HG03521 (cell line): ENCODE data around the gene COA8.
A peak's percentile ranks its signal among the peaks of the same experiment; 100 is the strongest.

Experiments
- ATAC-seq: cut with Tn5 transposase; IDR thresholded peaks from one replicate; pipeline ENCODE4 v1.9.1; 2021; ENCODE audit warnings: mild to moderate bottlenecking, moderate library complexity; ENCODE audit not compliant: unreplicated experiment

Gene COA8

GRCh38 chr14:103562429-103563225 is at the start of gene COA8, which contains the start of gene BAG5:
TSS of gene COA8 (plus strand) at chr14:103562960. CDS start at chr14:103563002, 42 bp downstream.
TSS of gene BAG5 (minus strand) at chr14:103562657. CDS start at chr14:103561164, 1,493 bp downstream.
- ATAC-seq: peak; percentile 75

- no peak for ATAC-seq
These were observed 48.0 kb upstream of the COA8 start for GRCh38 chr14:103514596-103515421.

GRCh38 chr14:103516426-103517173 is 46.2 kb upstream of the COA8 start:
- ATAC-seq: no peak

- no peak for ATAC-seq
These were observed 45.6 kb upstream of the COA8 start for GRCh38 chr14:103517174-103517566.

- ATAC-seq: no peak
These were observed 44.9 kb upstream of the COA8 start for GRCh38 chr14:103517721-103518421.

- ATAC-seq: no peak
These were observed 44.2 kb upstream of the COA8 start for GRCh38 chr14:103518422-103519042.

GRCh38 chr14:103519043-103519836 is 43.5 kb upstream of the COA8 start:
- no peak for ATAC-seq

GRCh38 chr14:103519837-103520212 is 42.9 kb upstream of the COA8 start:
- ATAC-seq: no peak

- no peak for ATAC-seq
These were observed 42.5 kb upstream of the COA8 start for GRCh38 chr14:103520269-103520656.

- ATAC-seq: no peak
These were observed 41.9 kb upstream of the COA8 start for GRCh38 chr14:103520657-103521437.

GRCh38 chr14:103521438-103521950 is 41.3 kb upstream of the COA8 start:
- ATAC-seq: no peak

GRCh38 chr14:103521951-103522563 is 40.7 kb upstream of the COA8 start:
- no peak for ATAC-seq

- ATAC-seq: no peak
These were observed 39.8 kb upstream of the COA8 start, which contains the start of gene CKB for GRCh38 chr14:103522649-103523574. TSS of gene CKB (minus strand) at chr14:103522830. CDS start at chr14:103522493, 337 bp downstream.

GRCh38 chr14:103523575-103523954 is 39.2 kb upstream of the COA8 start:
- ATAC-seq: no peak

GRCh38 chr14:103524002-103524935 is 38.5 kb upstream of the COA8 start:
- no peak for ATAC-seq
